ENCODE results near the gene NGEF.

GRCh38 chr2:232949016-232949415 is 64.0 kb downstream of the NGEF start:
- TF ChIP-seq CTCF (IDR thresholded peaks at IDR 0.05) (no peak), POLR2A (IDR thresholded peaks at IDR 0.05) (no peak), POLR2AphosphoS5 (IDR thresholded peaks at IDR 0.05) (no peak), EP300 (IDR thresholded peaks at IDR 0.05) (no peak)
